HUES64 (cell line): ENCODE results near the gene FGA.

ENCODE experiments used
- H3K27ac ChIP-seq: 2 replicates; pipeline ENCODE4 v1.7.0; 2013; ENCODE audit warnings: low read depth, low read length, inconsistent platforms
- H3K27me3 ChIP-seq: 2 replicates; pipeline ENCODE4 v1.6.1; 2013; ENCODE audit warnings: mild to moderate bottlenecking, low read length; ENCODE audit not compliant: insufficient read depth
- H3K36me3 ChIP-seq: 2 replicates; pipeline ENCODE4 v1.6.1; 2013; ENCODE audit warnings: mild to moderate bottlenecking, low read length; ENCODE audit not compliant: insufficient read depth
- H3K4me1 ChIP-seq: 2 replicates; pipeline ENCODE4 v1.6.1; 2013; ENCODE audit warnings: mild to moderate bottlenecking, low read length, moderate library complexity; ENCODE audit not compliant: insufficient read depth
- H3K4me3 ChIP-seq: 2 replicates; pipeline ENCODE4 v1.5.1; 2013; ENCODE audit warnings: mild to moderate bottlenecking, low read length, moderate library complexity
- H3K9ac ChIP-seq: 2 replicates; pipeline ENCODE4 v1.6.1; 2013; ENCODE audit warnings: mild to moderate bottlenecking, low read depth, low read length
- H3K9me3 ChIP-seq: 2 replicates; pipeline ENCODE4 v1.6.1; 2013; ENCODE audit warnings: low read depth, low read length; ENCODE audit not compliant: insufficient read depth
- WGBS: fragments of 150-250, 120-280 bp; methylation state at CpG from one replicate; pipeline ENCODE4 v1.1.7; 2013; ENCODE audit warnings: missing lambda C conversion rate; 5-methylcytosine and 5-hydroxymethylcytosine counted together

The FGA gene

DNA sequence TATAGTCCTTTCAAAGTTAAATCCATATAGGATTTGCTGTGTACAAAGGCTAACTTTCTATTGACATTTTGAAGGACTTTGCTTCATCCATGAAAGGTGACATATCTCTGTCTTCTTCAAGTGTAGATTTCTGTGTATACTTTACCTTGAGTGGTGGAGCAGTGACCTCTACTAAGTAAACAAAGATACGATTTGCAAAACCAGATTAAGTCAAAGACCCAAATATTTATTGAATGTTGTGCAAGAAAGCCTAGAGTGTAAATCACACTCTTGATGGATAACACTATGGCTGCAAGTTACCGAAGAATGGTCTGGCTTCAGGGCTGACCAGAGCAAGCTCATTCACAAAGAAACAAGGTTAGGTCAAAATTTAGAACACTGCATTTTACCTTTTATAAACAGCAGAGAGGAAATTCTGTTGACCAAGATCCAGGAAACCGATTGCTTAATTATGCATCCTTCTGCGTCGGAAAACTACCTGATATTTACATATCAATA, 27.3 kb upstream of the FGA start:
- Histone ChIP-seq H3K9me3 (no peaks in the 10 kb centered on the region), H3K4me1 (peaks cover 5% of the 10 kb centered on the region; the same call in 1 of the 2 replicates), H3K27ac (no peak overlapping the region), H3K36me3 (no peaks in the 10 kb centered on the region), H3K9ac (no peak overlapping the region), H3K27me3 (no peaks in the 10 kb centered on the region), H3K4me3 (no peak overlapping the region)
- WGBS, result 88% methylated on average over 5 of the region's 5 CpGs

DNA sequence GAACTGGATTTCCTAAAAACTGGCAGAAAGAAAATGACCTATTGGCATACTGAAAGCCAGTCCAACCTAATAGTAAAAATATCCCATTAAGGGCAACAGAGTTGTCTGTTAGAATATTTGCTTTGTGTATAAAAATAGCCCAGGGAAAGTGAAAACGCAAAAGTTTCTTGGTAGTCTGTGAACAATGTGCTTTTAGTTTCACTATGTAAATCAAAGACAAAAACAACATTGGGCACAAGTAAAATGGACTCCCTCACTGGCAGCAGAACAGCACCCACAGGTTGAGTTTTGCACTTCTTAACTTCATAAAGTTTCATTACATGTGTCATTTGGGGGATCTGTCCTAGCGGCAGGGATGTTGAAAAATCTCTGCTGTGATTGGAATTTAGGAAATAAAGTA, 26.2 kb upstream of the FGA start:
- no peaks in the 10 kb centered on the region for H3K36me3 ChIP-seq
- H3K27me3 ChIP-seq, result no peaks in the 10 kb centered on the region
- H3K9ac ChIP-seq, result no peak overlapping the region
- WGBS, result 98% methylated on average over 2 of the region's 2 CpGs
- H3K4me3 ChIP-seq, result no peak overlapping the region
- peaks cover 5% of the 10 kb centered on the region; the same call in 1 of the 2 replicates for H3K4me1 ChIP-seq
- no peaks in the 10 kb centered on the region for H3K9me3 ChIP-seq
- H3K27ac ChIP-seq, result no peak overlapping the region

DNA sequence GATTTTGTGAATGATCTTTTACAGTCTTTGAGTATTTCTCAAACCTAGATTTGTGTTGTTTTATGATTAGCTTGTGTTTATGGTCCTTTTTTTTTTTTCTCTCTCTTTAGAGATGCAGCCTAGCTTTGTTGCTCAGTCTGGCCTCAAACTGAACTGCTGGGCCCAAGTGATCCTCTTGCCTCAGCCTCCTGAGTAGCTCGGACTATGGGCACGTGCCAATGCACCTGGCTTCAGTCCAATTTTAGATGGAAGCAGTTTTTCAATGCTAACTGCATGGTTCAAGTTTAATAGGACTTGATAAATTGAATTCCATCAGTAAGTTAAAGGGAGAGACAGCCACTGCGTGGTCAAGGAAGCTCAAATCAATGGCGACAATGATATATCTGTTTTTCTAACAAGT, 25.7 kb upstream of the FGA start:
- Histone ChIP-seq H3K27me3 (no peaks in the 10 kb centered on the region), H3K36me3 (no peaks in the 10 kb centered on the region), H3K4me3 (no peak overlapping the region), H3K4me1 (peaks cover 5% of the 10 kb centered on the region; the same call in 1 of the 2 replicates), H3K27ac (no peak overlapping the region), H3K9ac (no peak overlapping the region), H3K9me3 (no peaks in the 10 kb centered on the region)
- WGBS, result 95% methylated on average over 4 of the region's 4 CpGs

DNA sequence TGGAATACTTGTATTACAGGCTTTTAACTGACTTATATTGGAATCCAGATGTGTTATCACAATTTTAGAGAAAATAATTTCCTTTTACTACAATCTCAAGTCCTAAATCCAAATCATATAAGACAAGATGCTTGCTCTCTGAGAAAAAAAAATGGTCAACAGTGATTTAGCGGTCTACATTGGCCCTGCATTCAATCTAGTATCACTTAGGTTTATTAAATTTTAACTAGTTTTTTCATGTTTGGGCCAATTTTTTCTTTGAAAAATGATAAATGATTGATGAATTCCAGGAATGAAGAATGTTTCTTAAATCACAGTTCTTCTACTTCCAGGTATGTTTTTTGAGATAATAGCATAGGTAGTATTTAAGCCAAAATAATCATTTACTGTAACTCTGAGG, 24.7 kb upstream of the FGA start:
- H3K9me3 ChIP-seq, result no peaks in the 10 kb centered on the region
- 100% methylated on average over 1 of the region's 1 CpG for WGBS
- no peak overlapping the region for H3K4me3 ChIP-seq
- H3K27ac ChIP-seq, result no peak overlapping the region
- H3K4me1 ChIP-seq, result peaks cover 5% of the 10 kb centered on the region; the same call in 1 of the 2 replicates
- H3K36me3 ChIP-seq, result no peaks in the 10 kb centered on the region
- H3K9ac ChIP-seq, result no peak overlapping the region
- no peaks in the 10 kb centered on the region for H3K27me3 ChIP-seq

DNA sequence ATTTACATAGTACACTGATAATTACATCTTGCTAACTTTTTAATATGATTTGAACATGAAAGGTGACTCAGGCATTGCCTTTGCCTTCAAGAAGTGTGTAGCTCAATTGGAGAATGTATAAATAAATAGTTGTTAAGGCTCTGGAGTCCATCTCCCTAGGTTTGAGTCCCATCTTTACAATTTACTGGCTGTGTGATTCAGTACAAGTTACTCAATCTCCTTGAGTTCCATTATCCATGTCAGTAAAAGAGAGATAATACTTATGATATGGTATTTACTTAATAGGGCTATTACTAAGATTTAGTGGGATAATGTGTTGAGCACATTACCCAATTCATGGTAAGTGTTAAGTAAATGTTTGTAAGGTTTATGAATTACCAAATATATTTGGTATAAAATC, 23.8 kb upstream of the FGA start:
- no peak overlapping the region for H3K4me3 ChIP-seq
- no peaks in the 10 kb centered on the region for H3K36me3 ChIP-seq
- H3K27ac ChIP-seq, result no peak overlapping the region
- no peak overlapping the region for H3K9ac ChIP-seq
- H3K27me3 ChIP-seq, result no peaks in the 10 kb centered on the region
- no peaks in the 10 kb centered on the region for H3K9me3 ChIP-seq
- H3K4me1 ChIP-seq, result peaks cover 5% of the 10 kb centered on the region; the same call in 1 of the 2 replicates

DNA sequence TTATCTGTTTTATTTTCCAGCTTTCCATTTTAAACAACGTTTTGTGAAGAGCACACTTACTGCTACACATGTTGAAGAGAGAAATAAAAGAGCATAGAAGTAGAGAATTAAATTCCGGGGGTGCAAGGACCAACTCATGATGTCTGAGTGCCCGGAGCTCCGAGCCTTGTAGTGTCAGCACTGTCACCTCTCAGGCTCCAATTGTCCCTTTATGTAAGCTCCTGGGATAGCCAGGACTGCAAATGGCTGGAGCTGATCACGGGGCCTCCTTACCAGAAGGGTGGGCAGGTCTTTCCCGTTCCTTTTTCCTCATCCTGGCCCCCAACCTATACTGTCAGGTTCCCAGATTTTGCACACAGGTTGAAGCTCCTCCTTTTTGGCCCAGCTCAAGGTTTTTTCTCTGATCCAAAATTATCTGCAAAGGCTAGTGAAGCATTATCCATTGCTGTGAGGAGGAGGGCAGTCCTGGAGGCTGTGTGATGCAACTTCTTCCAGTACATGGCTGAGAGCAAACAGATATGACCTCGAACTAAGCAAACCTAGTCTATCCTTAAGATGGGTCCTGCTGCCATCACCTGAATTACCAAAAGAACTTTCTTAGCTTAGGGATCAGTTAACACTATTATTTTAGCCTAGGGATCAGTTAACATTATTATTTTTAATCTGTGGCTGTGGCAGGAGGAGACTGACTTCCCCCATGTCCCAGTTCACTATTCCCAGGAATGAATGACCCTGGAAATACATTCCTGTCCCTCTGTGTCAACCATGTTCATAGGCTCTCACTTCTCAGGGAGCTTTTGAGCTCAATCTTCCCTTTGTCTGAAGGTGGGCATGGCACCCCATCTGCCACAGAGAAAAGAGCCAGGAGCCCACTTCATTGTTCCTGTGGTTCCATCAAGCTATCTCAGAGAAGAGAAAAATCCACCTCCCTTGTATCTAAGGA, 22.2 kb upstream of the FGA start, which contains the start of gene FGG:
FGG (minus strand) TSS at position 185 of the 943 bp plus-strand sequence; CDS start at position 138, 47 bp downstream.
- Histone ChIP-seq H3K9ac (no peak within 1 kb of the TSS), H3K36me3 (no peaks in the 10 kb centered on the region), H3K9me3 (no peaks in the 10 kb centered on the region), H3K4me1 (peaks cover 1% of the 10 kb centered on the region; the same call in 1 of the 2 replicates), H3K27ac (no peak within 1 kb of the TSS), H3K27me3 (no peaks in the 10 kb centered on the region), H3K4me3 (no peak within 1 kb of the TSS)
- WGBS, result 92% methylated on average over 7 of the region's 7 CpGs

DNA sequence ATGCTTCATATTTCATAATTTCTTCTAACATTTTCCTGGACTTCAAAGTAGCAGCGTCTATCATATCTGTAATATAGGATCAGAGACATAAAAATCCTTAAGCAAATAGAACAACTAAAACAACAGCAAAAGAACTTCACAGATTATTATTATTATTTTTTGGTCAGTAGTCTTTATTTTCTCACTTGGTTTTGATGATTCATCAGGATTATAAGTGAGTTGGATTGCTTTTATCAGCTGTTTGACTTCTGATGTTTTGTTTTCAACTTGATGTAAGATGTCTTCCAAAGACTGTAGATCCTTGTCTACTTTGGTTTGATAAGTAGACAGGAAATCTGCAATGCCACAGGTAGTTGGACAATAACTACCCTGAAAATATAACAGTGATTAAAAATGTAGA, 21.3 kb upstream of the FGA start:
- Histone ChIP-seq H3K27ac (no peak overlapping the region), H3K36me3 (no peaks in the 10 kb centered on the region), H3K9ac (no peak overlapping the region), H3K27me3 (no peaks in the 10 kb centered on the region), H3K4me3 (no peak overlapping the region), H3K4me1 (no peaks in the 10 kb centered on the region), H3K9me3 (no peaks in the 10 kb centered on the region)
- WGBS, result 100% methylated on average over 1 of the region's 1 CpG

DNA sequence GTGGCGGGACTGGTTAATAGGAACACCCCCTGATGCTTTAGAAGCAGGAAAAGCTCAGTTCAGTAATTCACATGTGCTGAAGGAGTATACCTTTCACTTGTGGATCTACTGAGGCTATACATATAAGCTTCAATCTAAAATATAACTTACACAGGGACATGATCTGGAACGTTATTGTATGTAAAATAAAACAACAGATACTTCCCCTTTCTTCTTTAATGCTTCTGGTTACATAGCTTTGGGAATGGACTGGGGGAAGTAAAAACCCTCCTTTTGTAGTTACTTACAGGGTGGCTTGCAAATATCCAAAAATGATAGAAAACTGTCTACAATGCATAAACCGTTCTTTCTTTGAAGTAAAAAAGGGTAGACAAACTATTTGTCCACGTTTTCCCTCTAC, 20.0 kb upstream of the FGA start:
- no peak overlapping the region for H3K27ac ChIP-seq
- 85% methylated on average over 3 of the region's 4 CpGs for WGBS
- no peaks in the 10 kb centered on the region for H3K27me3 ChIP-seq

DNA sequence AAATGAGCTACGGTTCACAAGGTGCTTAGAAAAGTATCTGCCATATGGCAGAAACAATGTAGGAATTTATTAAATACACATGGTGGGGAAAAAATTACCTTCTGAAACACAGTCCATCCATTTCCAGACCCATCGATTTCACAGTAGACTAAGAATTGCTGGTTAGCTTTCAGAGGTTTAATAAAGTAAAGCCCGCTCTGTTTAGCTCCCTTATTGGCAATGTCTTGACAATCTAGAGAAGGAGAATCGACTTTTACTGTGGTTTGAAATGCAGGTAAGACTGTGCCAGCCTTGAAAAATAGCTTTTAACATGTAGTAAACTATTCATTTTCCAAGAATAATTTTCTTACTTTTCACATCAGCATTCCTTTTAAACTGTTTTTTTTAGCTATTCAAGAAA, 19.0 kb upstream of the FGA start:
- no peaks in the 10 kb centered on the region for H3K27me3 ChIP-seq
- H3K36me3 ChIP-seq, result no peaks in the 10 kb centered on the region
- no peak overlapping the region for H3K4me3 ChIP-seq
- no peaks in the 10 kb centered on the region for H3K4me1 ChIP-seq
- 95% methylated on average over 4 of the region's 4 CpGs for WGBS
- no peaks in the 10 kb centered on the region for H3K9me3 ChIP-seq
- no peak overlapping the region for H3K9ac ChIP-seq
- H3K27ac ChIP-seq, result no peak overlapping the region

More for the DNA sequence above, 20.0 kb upstream of the FGA start:
- Histone ChIP-seq H3K36me3 (no peaks in the 10 kb centered on the region), H3K4me1 (no peaks in the 10 kb centered on the region), H3K9me3 (no peaks in the 10 kb centered on the region), H3K4me3 (no peak overlapping the region), H3K9ac (no peak overlapping the region)

DNA sequence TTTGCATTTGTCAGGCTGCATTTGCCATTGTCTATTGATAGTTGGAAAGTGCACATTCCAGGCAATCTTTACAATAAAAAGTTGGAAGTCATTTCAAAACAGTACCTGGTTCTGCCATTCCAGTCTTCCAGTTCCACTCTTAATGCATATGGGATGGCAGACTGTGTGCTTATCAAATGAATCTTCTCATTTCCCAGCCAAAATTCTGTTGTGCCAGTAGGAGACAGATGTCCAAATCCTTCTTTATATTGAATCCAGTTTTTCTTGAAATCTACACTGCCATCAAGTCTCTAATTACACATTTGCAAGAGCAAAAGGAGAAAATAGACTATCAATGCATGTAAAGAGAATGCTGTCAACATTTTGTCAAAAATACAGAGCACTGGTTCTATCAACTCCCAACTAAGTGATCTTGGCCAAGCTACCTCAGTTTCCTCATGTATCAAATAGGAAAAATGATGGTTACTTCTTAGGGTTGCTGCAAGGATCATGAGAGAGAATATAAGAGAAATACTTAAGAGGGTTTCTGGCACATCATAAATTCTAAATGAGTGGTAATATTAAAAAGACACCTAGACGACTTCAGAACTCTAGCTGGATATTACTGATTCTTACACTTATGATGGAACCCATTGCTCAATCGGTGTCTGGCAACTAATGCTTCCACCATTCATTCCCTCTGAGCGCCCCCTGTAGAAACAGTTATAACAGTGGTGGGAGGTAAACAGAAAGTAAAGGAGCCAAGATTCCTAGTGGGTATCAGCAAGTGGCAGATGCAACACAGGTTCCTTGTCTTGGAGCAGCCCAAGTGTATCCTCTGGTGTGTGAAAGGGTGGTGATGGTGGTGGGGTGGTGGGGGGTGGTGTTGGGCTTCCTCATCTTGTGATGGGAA, 18.1 kb upstream of the FGA start:
- 91% methylated on average over 3 of the region's 3 CpGs for WGBS
- no peaks in the 10 kb centered on the region for H3K36me3 ChIP-seq
- H3K9ac ChIP-seq, result no peak overlapping the region
- H3K27me3 ChIP-seq, result no peaks in the 10 kb centered on the region
- H3K4me1 ChIP-seq, result no peaks in the 10 kb centered on the region
- H3K9me3 ChIP-seq, result no peaks in the 10 kb centered on the region
- no peak overlapping the region for H3K27ac ChIP-seq
- H3K4me3 ChIP-seq, result no peak overlapping the region
